Urinary bladder (tissue), 4 donors: ENCODE data around the gene MAP6D1. TPM values are rescaled to one million over a fixed set of nuclear protein-coding genes. Genes with fewer than 3 reads are reported as not detected.

Experiments used
- DNase-seq: peaks from one replicate; pipeline ENCODE4 v3.0.0-alpha.2; 2015; ENCODE audit errors: extremely low spot score
- H3K27ac ChIP-seq: one replicate; pipeline ENCODE4 v1.5.1; 2013; ENCODE audit warnings: low read depth, mild to moderate bottlenecking, moderate library complexity
- H3K36me3 ChIP-seq: one replicate; pipeline ENCODE4 v1.6.1; 2013; ENCODE audit warnings: mild to moderate bottlenecking, moderate library complexity; ENCODE audit not compliant: insufficient read depth
- H3K4me1 ChIP-seq: one replicate; pipeline ENCODE4 v1.6.1; 2013; ENCODE audit warnings: mild to moderate bottlenecking, moderate library complexity; ENCODE audit not compliant: insufficient read depth
- H3K4me3 ChIP-seq: one replicate; pipeline ENCODE4 v1.5.1; 2013; ENCODE audit warnings: low read depth, low read length
- WGBS: extraction: QIAGEN DNeasy Blood & Tissue Kit; methylation state at CpG from one replicate; pipeline ENCODE4 v1.1.7; 2013; 5-methylcytosine and 5-hydroxymethylcytosine counted together
- polyA plus RNA-seq: library from polyadenylated mRNA; stranded (reverse); fragments of 200-250 nt; gene quantifications from one replicate; pipeline ENCODE4 v1.2.3, GENCODE V29; 2013
- total RNA-seq: library from RNA; depleted of rRNA; stranded (reverse); fragments of >200 nt; gene quantifications from one replicate; pipeline ENCODE4 v1.2.3, GENCODE V29; 2014
- donor health status: healthy with polysubstance abuse.
- donor health status: healthy.

Gene MAP6D1
- total and polyA plus RNA-seq, 2 donors = 1.2 to 2.0 TPM

DNA sequence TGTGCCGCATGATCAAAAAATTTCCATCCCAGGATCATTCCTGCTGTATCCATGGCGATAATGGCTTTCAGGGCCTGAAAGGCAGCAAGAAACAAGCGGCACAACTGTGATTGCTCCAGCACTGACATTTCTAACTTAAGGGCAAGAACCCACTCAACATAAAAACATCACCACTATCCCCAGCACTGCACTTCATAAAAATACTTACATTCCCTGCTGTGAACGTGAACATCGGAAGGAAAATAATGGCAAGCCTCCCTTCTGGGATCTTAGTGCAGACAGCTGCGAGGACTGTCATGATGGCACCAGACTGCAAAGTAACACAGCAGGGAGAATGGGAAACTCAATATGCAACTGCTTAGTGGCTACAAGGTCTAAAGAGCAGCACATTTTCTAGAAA is 8.1 kb upstream of the MAP6D1 start:
- Histone ChIP-seq H3K36me3 (peaks cover 11% of the 10 kb centered on the region), H3K4me1 (no peaks in the 10 kb centered on the region), H3K4me3 (no peak overlapping the region), H3K27ac (no peak overlapping the region)
- DNase-seq = no peak
- WGBS = 93% methylated on average over 6 of the region's 6 CpGs

DNA sequence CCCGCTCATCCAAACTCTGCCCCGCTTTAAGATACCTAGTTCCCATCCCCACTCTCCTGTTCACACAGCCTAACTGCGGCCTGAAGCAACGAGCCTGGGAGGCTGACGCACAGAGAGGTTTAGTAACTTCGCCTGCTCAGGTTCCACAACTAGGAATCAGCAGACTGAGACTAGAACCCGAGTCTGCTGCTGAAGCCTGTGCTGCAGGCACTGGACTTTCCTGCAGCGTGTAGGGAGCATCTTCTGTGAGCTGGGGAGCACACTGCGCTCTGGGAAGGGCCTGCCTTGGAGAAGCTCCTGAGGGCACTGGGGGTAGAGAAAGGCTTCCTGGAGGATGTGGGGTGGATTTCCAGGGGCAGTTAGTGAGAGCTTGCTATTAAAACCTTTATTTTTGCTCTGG is 4.8 kb upstream of the MAP6D1 start:
- no peaks in the 10 kb centered on the region for H3K4me1 ChIP-seq
- 95% methylated on average over 9 of the region's 9 CpGs for WGBS
- no peak for DNase-seq
- H3K4me3 ChIP-seq = no peak overlapping the region
- H3K27ac ChIP-seq = no peak overlapping the region
- H3K36me3 ChIP-seq = peaks cover 11% of the 10 kb centered on the region

DNA sequence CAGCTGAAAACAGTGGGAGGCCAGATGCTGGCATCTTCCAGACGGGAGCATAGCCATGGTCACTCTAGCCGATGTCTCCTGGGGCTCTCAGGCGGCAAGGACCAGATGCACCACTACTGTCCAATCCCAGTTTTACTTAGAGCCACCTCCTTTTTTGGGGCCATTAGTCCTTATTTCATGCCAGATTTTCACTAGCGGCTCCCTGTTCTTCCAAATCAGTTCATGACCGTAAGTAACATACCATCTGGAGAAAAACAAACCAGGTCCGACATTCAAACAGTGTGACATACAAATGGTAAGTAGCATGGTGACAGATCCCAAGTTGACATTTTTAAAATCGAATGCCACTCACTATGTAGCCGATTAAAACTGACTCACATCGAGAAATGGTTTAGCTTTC is 4.1 kb upstream of the MAP6D1 start:
- no peaks in the 10 kb centered on the region for H3K4me1 ChIP-seq
- no peak overlapping the region for H3K4me3 ChIP-seq
- DNase-seq = no peak
- H3K27ac ChIP-seq = no peak overlapping the region
- WGBS = 93% methylated on average over 9 of the region's 9 CpGs
- peaks cover 11% of the 10 kb centered on the region for H3K36me3 ChIP-seq

DNA sequence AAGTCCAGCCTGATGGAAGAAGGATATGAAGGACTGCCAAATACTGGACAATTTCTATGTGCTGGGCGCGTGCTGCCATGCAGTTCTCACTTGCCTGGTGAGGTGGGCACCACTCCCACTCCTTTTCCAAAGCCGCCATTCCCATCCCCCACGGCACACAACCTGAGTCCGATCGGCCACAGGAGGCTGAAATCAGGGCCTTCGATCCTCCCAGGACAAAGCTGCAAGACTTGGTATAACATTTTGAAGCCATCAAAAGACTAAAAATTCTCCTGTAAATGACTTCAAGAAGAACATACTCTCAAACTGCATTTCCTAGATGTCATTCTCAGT is 3.1 kb upstream of the MAP6D1 start:
- Histone ChIP-seq H3K36me3 (peaks cover 11% of the 10 kb centered on the region), H3K4me3 (no peak overlapping the region), H3K27ac (no peak overlapping the region), H3K4me1 (no peaks in the 10 kb centered on the region)
- WGBS = 93% methylated on average over 7 of the region's 7 CpGs
- DNase-seq = no peak

DNA sequence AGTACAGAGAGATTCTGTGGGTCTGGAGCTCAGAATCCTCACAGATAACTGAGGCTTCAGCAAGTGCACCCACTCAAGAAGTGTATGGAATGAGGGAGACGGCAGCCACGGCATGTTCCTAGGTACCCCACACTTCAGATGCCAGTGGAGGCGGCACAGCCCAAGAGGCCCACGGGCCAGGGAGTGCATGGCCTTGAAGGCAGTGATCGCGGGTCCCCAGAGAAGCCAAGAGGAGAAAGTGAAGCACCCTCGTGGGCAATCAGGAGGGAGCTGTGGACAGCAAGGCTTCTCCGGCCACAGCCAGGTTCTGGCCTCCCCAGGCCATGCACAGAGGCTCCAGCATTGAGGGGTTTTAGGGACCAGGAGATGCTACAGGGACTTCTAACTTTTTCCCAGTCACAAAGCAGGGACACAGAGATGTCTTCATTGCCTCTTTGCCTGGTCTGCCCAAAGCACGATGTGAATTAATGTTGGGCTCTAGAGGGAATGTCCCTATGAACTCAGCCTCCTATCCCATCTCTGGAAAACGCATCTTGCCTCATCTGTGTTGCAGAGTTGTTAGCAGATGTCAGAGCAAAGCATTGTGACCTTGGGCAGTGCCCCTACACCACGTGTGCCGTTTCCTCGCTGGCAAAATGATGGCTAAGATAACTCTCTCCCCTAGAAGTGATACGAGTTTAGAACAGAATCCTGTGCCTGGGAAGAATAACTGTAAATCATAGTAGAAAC is 2.6 kb upstream of the MAP6D1 start:
- Histone ChIP-seq H3K4me3 (no peak overlapping the region), H3K36me3 (peaks cover 7% of the 10 kb centered on the region), H3K4me1 (no peaks in the 10 kb centered on the region), H3K27ac (no peak overlapping the region)
- no peak for DNase-seq
- WGBS = 87% methylated on average over 14 of the region's 14 CpGs

DNA sequence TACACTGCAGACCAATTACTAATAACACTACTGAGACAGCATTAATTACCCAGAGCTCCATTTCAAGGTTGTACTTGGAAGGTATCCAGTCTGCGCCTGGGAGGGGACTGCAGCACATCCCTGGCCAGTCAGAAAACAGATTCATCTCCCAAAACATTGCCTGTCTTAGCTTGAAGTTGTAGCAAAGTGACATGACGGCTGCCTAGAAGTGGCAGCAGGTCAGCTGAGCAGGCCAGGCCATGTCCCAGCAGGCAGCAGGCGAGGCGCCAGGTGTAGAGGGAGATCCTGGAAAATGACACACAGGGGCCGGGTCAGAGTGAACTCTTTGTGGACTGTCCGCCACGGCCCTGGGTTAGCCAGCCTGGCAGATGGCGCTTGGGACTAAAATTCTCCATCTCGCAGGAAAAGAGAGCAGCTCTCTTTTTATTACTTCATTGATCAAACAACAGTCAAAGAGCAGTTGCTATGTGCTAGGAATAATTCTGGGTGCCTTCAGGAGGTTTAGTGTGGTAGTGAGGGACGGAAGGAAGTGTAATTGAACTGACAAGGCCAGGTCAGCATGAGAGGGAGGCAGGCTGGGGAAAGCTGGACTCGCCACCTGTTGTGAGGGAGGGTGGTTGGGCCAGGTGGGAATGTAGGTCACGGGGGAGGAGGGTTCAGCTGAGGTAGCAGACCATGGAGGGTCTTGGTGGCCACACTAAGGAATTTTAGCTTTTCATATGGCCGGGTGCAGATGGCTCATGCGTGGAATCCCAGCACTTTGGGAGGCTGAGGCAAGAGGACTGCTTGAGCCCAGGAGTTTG is 1.3 kb upstream of the MAP6D1 start:
- WGBS = 89% methylated on average over 14 of the region's 14 CpGs
- Histone ChIP-seq H3K4me1 (no peaks in the 10 kb centered on the region), H3K36me3 (peaks cover 7% of the 10 kb centered on the region), H3K27ac (no peak overlapping the region), H3K4me3 (no peak overlapping the region)
- DNase-seq = no peak

DNA sequence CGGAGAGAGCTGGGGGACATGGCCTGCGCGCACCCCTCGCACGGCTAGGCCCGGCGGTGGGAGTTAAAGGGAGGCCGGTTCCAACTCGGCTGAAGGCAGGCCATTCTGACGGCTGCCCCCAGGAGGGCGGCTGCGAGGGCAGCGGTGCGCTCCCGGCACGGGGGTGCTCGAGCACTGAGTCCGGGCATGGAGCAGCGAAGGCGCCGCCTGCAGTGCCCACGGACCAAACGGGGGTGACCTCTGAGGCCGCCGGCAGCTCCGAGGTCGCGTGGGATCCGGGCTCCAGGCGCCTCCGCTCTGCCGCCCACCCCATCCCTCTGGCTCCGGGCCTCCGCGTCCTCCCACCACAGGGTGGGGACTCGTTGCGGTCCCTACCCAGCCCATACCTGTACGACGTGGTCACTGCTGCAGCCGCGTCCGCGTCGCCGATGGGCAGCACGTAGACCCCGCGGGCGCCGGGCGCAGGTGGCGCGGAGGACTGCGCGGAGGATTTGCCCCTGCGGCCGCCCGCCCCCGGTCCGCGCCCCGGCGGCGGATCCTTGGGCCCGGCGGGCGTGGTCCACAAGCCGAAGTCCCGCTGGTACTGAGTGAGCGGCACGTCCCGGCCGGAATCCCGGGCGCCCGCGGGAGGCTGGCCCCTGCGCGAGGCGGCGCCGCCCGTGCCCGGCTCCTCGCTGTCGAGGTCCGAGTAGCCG is 469 bp downstream of the MAP6D1 start:
- no peaks in the 10 kb centered on the region for H3K4me1 ChIP-seq
- H3K36me3 ChIP-seq = peaks cover 7% of the 10 kb centered on the region
- DNase-seq = no peak
- WGBS = under 1% methylated on average over 88 of the region's 88 CpGs
- peak overlapping the region; percentile 55 for H3K4me3 ChIP-seq
- H3K27ac ChIP-seq = no peak overlapping the region

DNA sequence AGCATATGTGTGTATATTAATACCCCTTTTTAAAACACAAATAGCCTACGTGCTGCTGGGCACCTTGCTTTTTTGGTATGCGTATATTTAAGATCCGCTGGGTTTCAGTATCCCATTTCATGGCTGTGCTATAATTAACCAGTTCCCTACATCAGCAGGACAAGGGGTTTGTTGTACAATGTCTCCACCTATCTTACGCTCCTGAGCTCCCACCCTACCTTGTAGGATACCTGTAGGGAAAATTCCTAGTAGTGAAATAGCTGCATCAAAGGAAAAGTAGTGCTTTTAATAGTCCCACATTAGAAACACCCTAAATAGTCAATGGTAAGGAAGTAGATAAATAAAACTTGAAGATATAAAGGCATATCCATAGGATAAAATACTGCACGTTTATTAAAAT is 1.4 kb downstream of the MAP6D1 start:
- no peak overlapping the region for H3K4me3 ChIP-seq
- peaks cover under 1% of the 10 kb centered on the region for H3K36me3 ChIP-seq
- 82% methylated on average over 5 of the region's 5 CpGs for WGBS
- no peak for DNase-seq
- no peak overlapping the region for H3K27ac ChIP-seq
- no peaks in the 10 kb centered on the region for H3K4me1 ChIP-seq

DNA sequence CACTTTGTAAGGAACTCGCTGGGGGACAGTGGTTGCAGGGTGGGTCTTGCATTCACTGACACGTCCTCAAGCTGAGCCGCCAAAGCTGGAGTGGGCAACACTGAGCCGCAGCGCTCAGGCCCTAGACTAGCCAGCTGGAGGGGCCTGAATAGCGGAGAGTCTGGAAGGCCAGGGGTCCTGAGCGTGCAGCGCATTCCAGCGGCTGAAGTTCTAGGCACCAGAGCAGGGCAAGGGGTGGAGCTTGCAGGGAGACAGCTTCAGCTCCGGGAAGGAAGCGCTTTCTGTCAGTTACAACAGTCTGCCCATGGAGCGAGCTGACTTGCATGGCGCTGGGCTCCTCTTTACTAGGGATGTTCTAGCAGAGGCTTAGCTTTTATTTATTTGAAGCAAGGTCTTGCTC is 2.7 kb downstream of the MAP6D1 start:
- no peak for DNase-seq
- Histone ChIP-seq H3K4me3 (no peak overlapping the region), H3K4me1 (no peaks in the 10 kb centered on the region), H3K36me3 (no peaks in the 10 kb centered on the region), H3K27ac (no peak overlapping the region)
- WGBS = 77% methylated on average over 13 of the region's 13 CpGs

DNA sequence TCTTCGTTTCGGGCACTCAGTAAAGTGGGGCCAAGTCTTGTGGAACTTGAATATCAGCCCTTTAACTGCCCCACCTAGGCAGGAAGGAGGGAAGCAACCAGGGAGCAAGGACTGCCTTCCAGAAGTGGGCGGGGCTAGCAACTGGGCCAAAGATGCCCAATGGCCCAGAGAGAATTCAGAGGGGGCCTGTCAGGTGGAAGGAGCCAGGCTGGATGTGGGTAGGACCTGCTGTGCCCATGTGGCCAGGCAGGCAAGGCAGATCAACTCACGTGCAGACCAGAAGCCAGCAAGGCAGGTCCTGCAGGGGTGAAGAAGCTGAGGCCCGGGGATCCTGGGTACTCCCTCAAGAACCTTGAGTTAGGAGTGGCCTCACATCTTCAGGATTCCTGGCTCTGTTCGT is 5.5 kb downstream of the MAP6D1 start:
- H3K36me3 ChIP-seq = no peaks in the 10 kb centered on the region

DNA sequence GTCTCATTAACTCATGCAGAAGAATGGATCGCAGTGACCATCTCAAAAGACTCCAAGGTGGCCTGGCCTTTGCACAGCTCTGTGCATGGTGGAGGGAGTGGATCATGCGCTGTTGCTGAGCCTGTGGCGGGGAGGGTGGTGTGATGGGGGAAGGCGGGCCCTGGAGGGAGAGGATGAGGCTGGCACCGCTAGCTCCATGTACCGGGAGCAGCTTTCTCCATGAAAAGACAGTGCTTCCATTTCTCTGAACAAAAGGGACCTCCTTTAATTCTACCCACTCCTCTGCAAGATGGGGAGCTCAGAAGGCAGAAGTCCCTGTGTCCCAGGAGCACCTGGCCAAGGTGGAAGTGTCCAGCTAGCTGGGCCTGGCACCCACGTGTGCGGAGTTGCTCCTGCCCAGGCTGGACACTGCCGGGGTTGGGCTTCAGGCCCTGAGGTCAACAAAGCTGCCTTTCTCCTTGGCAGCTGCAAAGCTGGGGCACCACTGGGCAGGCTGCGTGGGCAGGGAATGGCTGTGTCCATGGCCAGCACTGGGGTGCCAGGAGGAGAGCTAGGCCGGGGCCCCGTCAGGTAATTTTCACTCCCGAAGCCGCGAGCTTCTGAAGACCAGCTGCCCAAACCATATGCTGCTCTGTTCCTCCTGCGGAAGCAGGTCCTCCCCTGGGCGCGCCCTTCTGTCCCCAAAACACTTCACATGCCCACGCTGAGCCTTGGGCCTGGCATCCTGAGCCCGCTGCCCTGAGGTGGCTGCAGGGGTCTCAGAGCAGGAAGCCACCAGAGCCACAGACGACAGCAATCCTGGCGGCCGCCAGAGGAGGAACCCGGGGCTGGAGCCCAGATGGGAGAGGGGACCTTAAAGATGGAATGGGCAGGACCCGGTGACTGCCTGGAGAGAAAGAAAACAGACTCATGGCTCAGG is 6.4 kb downstream of the MAP6D1 start:
- WGBS = 90% methylated on average over 25 of the region's 25 CpGs

More for the DNA sequence above, 5.5 kb downstream of the MAP6D1 start:
- no peak overlapping the region for H3K4me3 ChIP-seq
- H3K27ac ChIP-seq = no peak overlapping the region
- no peaks in the 10 kb centered on the region for H3K4me1 ChIP-seq
- no peak for DNase-seq
- 80% methylated on average over 6 of the region's 6 CpGs for WGBS

DNA sequence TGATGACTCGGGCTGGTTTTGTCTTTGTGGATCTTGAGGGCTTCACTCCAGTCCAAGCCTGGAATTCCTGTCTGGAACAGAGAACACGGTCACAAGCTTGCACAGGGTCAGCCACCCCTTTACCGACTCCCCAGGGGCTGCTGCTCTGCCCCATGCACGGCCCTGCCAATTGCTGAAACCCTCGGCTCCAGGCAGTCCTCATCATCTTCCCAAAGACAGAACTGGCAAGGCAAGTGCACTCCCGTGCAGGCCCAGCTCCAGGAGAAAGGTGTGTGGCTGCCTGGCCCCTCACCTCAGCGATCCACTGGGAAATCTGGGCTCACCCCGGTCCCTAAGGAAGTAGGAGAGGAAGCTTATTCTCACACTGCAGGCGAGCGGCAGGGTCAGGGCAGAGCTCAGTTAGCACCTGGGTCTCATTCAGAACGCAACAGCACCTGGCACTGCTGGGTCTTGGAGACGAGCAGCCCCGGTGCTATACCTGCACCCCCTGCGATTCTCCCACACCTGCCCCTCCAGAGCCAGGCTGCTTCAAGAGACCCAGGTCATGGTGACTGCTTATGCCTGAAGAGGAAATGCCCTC is 7.2 kb downstream of the MAP6D1 start:
- 85% methylated on average over 14 of the region's 14 CpGs for WGBS
- no peaks in the 10 kb centered on the region for H3K4me1 ChIP-seq
- DNase-seq = no peak
- no peaks in the 10 kb centered on the region for H3K36me3 ChIP-seq
- H3K4me3 ChIP-seq = no peak overlapping the region
- H3K27ac ChIP-seq = no peak overlapping the region

More for the DNA sequence above, 6.4 kb downstream of the MAP6D1 start:
- DNase-seq = no peak
- Histone ChIP-seq H3K4me1 (no peaks in the 10 kb centered on the region), H3K27ac (no peak overlapping the region), H3K4me3 (no peak overlapping the region), H3K36me3 (no peaks in the 10 kb centered on the region)

DNA sequence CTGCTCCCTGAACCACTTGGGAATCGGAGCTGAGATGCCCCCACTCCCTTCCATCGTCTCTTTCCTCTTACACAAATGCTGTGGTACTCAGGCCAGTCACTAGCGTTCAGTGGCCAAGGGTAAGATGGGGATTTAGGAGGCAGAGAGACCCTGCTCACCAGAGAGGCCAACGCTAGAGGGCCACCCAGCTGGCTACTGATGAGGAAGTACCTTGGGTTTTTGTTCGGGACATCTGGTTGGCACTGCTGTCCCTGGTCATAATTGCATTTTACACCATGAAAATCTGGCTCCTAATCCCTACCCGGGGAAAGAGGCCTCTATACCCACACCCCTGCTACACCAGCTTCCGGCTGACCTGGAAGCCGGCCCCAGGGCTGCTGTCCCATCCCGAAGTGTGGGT is 7.7 kb downstream of the MAP6D1 start:
- no peak overlapping the region for H3K4me3 ChIP-seq
- H3K27ac ChIP-seq = no peak overlapping the region
- 93% methylated on average over 9 of the region's 9 CpGs for WGBS
- no peaks in the 10 kb centered on the region for H3K4me1 ChIP-seq
- no peak for DNase-seq
- no peaks in the 10 kb centered on the region for H3K36me3 ChIP-seq
